H9 (cell line): ENCODE results near the gene PGS1. TPM values are rescaled to one million over a fixed set of nuclear protein-coding genes. Genes with fewer than 3 reads are reported as not detected.

Source experiments
- DNase-seq: peaks from one replicate; pipeline ENCODE4 v3.0.0-alpha.2; 2017
- H2AFZ ChIP-seq: one replicate; pipeline ENCODE4 v1.6.1; 2013; ENCODE audit warnings: mild to moderate bottlenecking, low read length, control low read depth, moderate library complexity
- H2AK5ac ChIP-seq: 2 replicates; pipeline ENCODE4 v1.6.1; 2013; ENCODE audit warnings: low read length, control low read depth, mixed read lengths; ENCODE audit not compliant: insufficient read length
- H2BK120ac ChIP-seq: one replicate; pipeline ENCODE4 v1.6.1; 2013; ENCODE audit warnings: low read depth, mild to moderate bottlenecking, low read length, control low read depth, inconsistent platforms; ENCODE audit not compliant: poor library complexity, severe bottlenecking
- H2BK12ac ChIP-seq: 2 replicates; pipeline ENCODE4 v1.6.1; 2013; ENCODE audit warnings: low read length, control low read depth, mixed read lengths, low read depth; ENCODE audit not compliant: insufficient read length
- H2BK15ac ChIP-seq: 2 replicates; pipeline ENCODE4 v1.6.1; 2013; ENCODE audit warnings: low read depth, low read length, control low read depth
- H2BK20ac ChIP-seq: one replicate; pipeline ENCODE4 v1.6.1; 2013; ENCODE audit warnings: low read depth, mild to moderate bottlenecking, low read length, control low read depth, inconsistent platforms; ENCODE audit not compliant: poor library complexity, severe bottlenecking
- H2BK5ac ChIP-seq: 2 replicates; pipeline ENCODE4 v1.6.1; 2013; ENCODE audit warnings: low read length, control low read depth, mixed read lengths; ENCODE audit not compliant: insufficient read length
- H3K14ac ChIP-seq: 2 replicates; pipeline ENCODE4 v1.6.1; 2013; ENCODE audit warnings: low read length, control low read depth; ENCODE audit not compliant: insufficient read depth
- H3K18ac ChIP-seq: 2 replicates; pipeline ENCODE4 v1.6.1; 2013; ENCODE audit warnings: low read depth, mild to moderate bottlenecking, mixed read lengths, low read length, control low read depth; ENCODE audit not compliant: insufficient read length
- H3K23ac ChIP-seq: 2 replicates; pipeline ENCODE4 v1.6.1; 2013; ENCODE audit warnings: low read length, control low read depth, mixed read lengths, low read depth; ENCODE audit not compliant: insufficient read length
- H3K23me2 ChIP-seq: 2 replicates; pipeline ENCODE4 v1.6.1; 2013; ENCODE audit warnings: low read depth, mild to moderate bottlenecking, mixed read lengths, low read length, control low read depth; ENCODE audit not compliant: insufficient read length, poor library complexity, severe bottlenecking
- H3K27ac ChIP-seq: 2 replicates; pipeline ENCODE4 v1.5.1; 2013; ENCODE audit warnings: low read length, control low read depth, mixed read lengths, low read depth; ENCODE audit not compliant: insufficient read length
- H3K27me3 ChIP-seq: 2 replicates; pipeline ENCODE4 v1.6.1; 2013; ENCODE audit warnings: low read length, control low read depth, inconsistent platforms; ENCODE audit not compliant: insufficient read depth
- H3K4ac ChIP-seq: 2 replicates; pipeline ENCODE4 v1.6.1; 2013; ENCODE audit warnings: low read depth, mild to moderate bottlenecking, control low read depth, inconsistent platforms, low read length, moderate library complexity
- H3K4me1 ChIP-seq: 2 replicates; pipeline ENCODE4 v1.6.1; 2013; ENCODE audit warnings: low read length, control low read depth, inconsistent platforms; ENCODE audit not compliant: insufficient read depth
- H3K4me2 ChIP-seq: 2 replicates; pipeline ENCODE4 v1.6.1; 2013; ENCODE audit warnings: low read length, control low read depth, mixed read lengths; ENCODE audit not compliant: insufficient read length, insufficient read depth
- H3K56ac ChIP-seq: 2 replicates; pipeline ENCODE4 v1.6.1; 2013; ENCODE audit warnings: low read depth, mild to moderate bottlenecking, mixed read lengths, low read length, control low read depth; ENCODE audit not compliant: insufficient read length
- H3K79me1 ChIP-seq: 2 replicates; pipeline ENCODE4 v1.6.1; 2013; ENCODE audit warnings: low read depth, mild to moderate bottlenecking, moderate library complexity, low read length, control low read depth, inconsistent platforms; ENCODE audit not compliant: insufficient read depth, poor library complexity, severe bottlenecking
- H3K79me2 ChIP-seq: 2 replicates; pipeline ENCODE4 v1.6.1; 2013; ENCODE audit warnings: low read length, control low read depth, inconsistent platforms; ENCODE audit not compliant: insufficient read depth
- H3K9ac ChIP-seq: 2 replicates; pipeline ENCODE4 v1.6.1; 2013; ENCODE audit warnings: low read length, control low read depth, mixed read lengths; ENCODE audit not compliant: insufficient read length; ENCODE audit errors: extremely low read depth
- H3K9me3 ChIP-seq: one replicate; pipeline ENCODE4 v1.6.1; 2013; ENCODE audit warnings: low read depth, low read length, inconsistent platforms; ENCODE audit not compliant: control insufficient read depth
- H3T11ph ChIP-seq: one replicate; pipeline ENCODE4 v1.6.1; 2013; ENCODE audit warnings: mild to moderate bottlenecking, low read length, control low read depth, inconsistent platforms
- H4K20me1 ChIP-seq: one replicate; pipeline ENCODE4 v1.6.1; 2013; ENCODE audit not compliant: control insufficient read depth, insufficient read length, insufficient read depth
- H4K5ac ChIP-seq: 2 replicates; pipeline ENCODE4 v1.6.1; 2013; ENCODE audit warnings: low read depth, mild to moderate bottlenecking, mixed read lengths, low read length, control low read depth; ENCODE audit not compliant: insufficient read length
- H4K8ac ChIP-seq: replicated peaks from 2 replicates; pipeline ENCODE4 v1.6.1; 2013; ENCODE audit warnings: low read length, control low read depth, mixed read lengths, low read depth; ENCODE audit not compliant: insufficient read length
- H4K91ac ChIP-seq: 2 replicates; pipeline ENCODE4 v1.6.1; 2013; ENCODE audit warnings: low read depth, mild to moderate bottlenecking, moderate library complexity, mixed read lengths, low read length, control low read depth; ENCODE audit not compliant: insufficient read length
- H3K27ac Mint-ChIP-seq, 3 experiments: 2 replicates in 2 of 3; 3 replicates in 1 of 3; pipeline ENCODE4 v1.8.0; 2020 to 2021; ENCODE audit warnings: mixed read lengths in 3 of 3, mild to moderate bottlenecking in 1 of 3, moderate library complexity in 1 of 3
- H3K27me3 Mint-ChIP-seq: 2 replicates; pipeline ENCODE4 v1.8.0; 2021; ENCODE audit warnings: low read depth, mild to moderate bottlenecking, moderate library complexity, mixed read lengths
- H3K36me3 Mint-ChIP-seq, 3 experiments: 2 replicates in 2 of 3; 3 replicates in 1 of 3; pipeline ENCODE4 v1.8.0; 2020 to 2021; ENCODE audit warnings: low read depth in 3 of 3, mixed read lengths in 3 of 3; ENCODE audit not compliant: insufficient read depth in 1 of 3
- H3K4me1 Mint-ChIP-seq, 2 experiments: 2 replicates each; pipeline ENCODE4 v1.8.0; 2020; ENCODE audit warnings: mixed read lengths in 2 of 2
- H3K4me3 Mint-ChIP-seq, 2 experiments: 2 replicates in 1 of 2; 3 replicates in 1 of 2; pipeline ENCODE4 v1.8.0; 2020 to 2021; ENCODE audit warnings: mild to moderate bottlenecking in 2 of 2, mixed read lengths in 2 of 2, moderate library complexity in 1 of 2
- H3K9me3 Mint-ChIP-seq, 2 experiments: 2 replicates in 1 of 2; 3 replicates in 1 of 2; pipeline ENCODE4 v1.8.0; 2020; ENCODE audit warnings: mild to moderate bottlenecking in 2 of 2, mixed read lengths in 2 of 2, moderate library complexity in 1 of 2
- WGBS: extraction: QIAGEN DNeasy Blood & Tissue Kit; methylation state at CpG from one replicate; pipeline ENCODE4 v1.1.7; 2013; ENCODE audit warnings: missing lambda C conversion rate, low lambda C conversion rate, mixed read lengths; ENCODE audit not compliant: insufficient read length; ENCODE audit errors: extremely low coverage; 5-methylcytosine and 5-hydroxymethylcytosine counted together
- total RNA-seq: library from RNA; stranded (reverse); gene quantifications from 2 replicates; pipeline ENCODE4 v1.2.1, GENCODE V29; 2021
- TF ChIP-seq, protein P1 (sequence below): fragments of 200-600 bp; sonication (generic); conservative IDR thresholded peaks from 3 replicates; pipeline ENCODE4 v1.8.0; 2021; ENCODE audit warnings: antibody characterized with exemption, mild to moderate bottlenecking

PGS1 gene
- total RNA-seq, 1 experiment from 2014 or later, result 45.7 TPM

DNA sequence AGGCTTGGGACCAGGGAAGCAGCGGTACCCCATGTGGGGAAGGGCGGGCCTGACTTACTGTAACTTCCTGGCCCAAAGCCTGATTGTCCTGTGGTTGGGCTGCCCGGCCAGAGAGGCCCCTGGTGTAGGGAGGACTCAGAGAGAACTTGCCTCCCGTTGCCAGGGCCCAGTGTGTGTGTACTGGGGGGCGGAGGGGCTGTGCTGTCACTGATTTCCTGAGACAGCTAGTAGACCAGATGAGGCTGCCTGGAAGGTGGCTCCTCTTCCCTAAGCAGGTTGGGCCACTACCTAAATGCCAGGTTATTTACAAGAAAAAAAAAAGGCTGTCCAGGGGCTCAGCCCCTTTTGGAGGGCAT is 35.3 kb upstream of the PGS1 start:
- H4K91ac ChIP-seq, result no peak overlapping the region
- H2AK5ac ChIP-seq, result no peak overlapping the region

More for the DNA sequence above, 35.3 kb upstream of the PGS1 start:
- no peak overlapping the region for H3K27ac ChIP-seq
- no peaks in the 10 kb centered on the region for H3K9me3 Mint-ChIP-seq
- H3K27ac Mint-ChIP-seq, result peak overlapping the region in 1 of 3 experiments; percentile 34; a peak in 1 of 7 replicates
- H4K5ac ChIP-seq, result no peak overlapping the region
- H3T11ph ChIP-seq, result no peak overlapping the region
- no peaks in the 10 kb centered on the region for H3K79me2 ChIP-seq
- H3K4ac ChIP-seq, result no peak overlapping the region
- peak; percentile 75 for DNase-seq
- H4K20me1 ChIP-seq, result no peaks in the 10 kb centered on the region
- no peak overlapping the region for H2AFZ ChIP-seq
- no peak overlapping the region for H2BK120ac ChIP-seq
- TF ChIP-seq, protein P1, sequence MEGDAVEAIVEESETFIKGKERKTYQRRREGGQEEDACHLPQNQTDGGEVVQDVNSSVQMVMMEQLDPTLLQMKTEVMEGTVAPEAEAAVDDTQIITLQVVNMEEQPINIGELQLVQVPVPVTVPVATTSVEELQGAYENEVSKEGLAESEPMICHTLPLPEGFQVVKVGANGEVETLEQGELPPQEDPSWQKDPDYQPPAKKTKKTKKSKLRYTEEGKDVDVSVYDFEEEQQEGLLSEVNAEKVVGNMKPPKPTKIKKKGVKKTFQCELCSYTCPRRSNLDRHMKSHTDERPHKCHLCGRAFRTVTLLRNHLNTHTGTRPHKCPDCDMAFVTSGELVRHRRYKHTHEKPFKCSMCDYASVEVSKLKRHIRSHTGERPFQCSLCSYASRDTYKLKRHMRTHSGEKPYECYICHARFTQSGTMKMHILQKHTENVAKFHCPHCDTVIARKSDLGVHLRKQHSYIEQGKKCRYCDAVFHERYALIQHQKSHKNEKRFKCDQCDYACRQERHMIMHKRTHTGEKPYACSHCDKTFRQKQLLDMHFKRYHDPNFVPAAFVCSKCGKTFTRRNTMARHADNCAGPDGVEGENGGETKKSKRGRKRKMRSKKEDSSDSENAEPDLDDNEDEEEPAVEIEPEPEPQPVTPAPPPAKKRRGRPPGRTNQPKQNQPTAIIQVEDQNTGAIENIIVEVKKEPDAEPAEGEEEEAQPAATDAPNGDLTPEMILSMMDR, result no peak
- H3K4me1 Mint-ChIP-seq, result peaks cover 11 to 15% of the 10 kb centered on the region in 2 experiments
- H2BK12ac ChIP-seq, result no peak overlapping the region
- no peak overlapping the region for H4K8ac ChIP-seq
- H3K23ac ChIP-seq, result no peak overlapping the region
- peak overlapping the region; percentile 48 for H3K18ac ChIP-seq
- H3K9me3 ChIP-seq, result no peaks in the 10 kb centered on the region
- H3K4me3 Mint-ChIP-seq, result peak overlapping the region in 1 of 2 experiments; percentile 46; a peak in 2 of 5 replicates
- H3K9ac ChIP-seq, result no peak overlapping the region
- H3K79me1 ChIP-seq, result no peaks in the 10 kb centered on the region
- no peak overlapping the region for H2BK20ac ChIP-seq
- no peak overlapping the region for H2BK15ac ChIP-seq
- H3K4me2 ChIP-seq, result no peak overlapping the region
- WGBS, result no CpG with 5 or more reads among the region's 5 CpGs
- peaks cover 58% of the 10 kb centered on the region for H3K27me3 Mint-ChIP-seq
- no peaks in the 10 kb centered on the region for H3K27me3 ChIP-seq
- no peaks in the 10 kb centered on the region for H3K23me2 ChIP-seq
- H3K36me3 Mint-ChIP-seq, result no peaks in the 10 kb centered on the region
- no peak overlapping the region for H3K14ac ChIP-seq
- H2BK5ac ChIP-seq, result no peak overlapping the region
- no peaks in the 10 kb centered on the region; the same call in 1 of the 2 replicates for H3K4me1 ChIP-seq
- H3K56ac ChIP-seq, result no peak overlapping the region
